ENCODE data around the gene VPS25.

The VPS25 gene

GRCh38 chr17:42809250-42809649 lies 36.0 kb downstream of the VPS25 start:
- H4K20me1 ChIP-seq: no peaks in the 10 kb centered on the region
- TF ChIP-seq Cebpa-rat (IDR thresholded peaks at IDR 0.05): no peak
- H3K27ac ChIP-seq: no peak overlapping the region
- H3K27me3 ChIP-seq: no peaks in the 10 kb centered on the region
- H3K9ac ChIP-seq: no peak overlapping the region
- no peaks in the 10 kb centered on the region for H3K9me3 ChIP-seq
- peaks cover 63% of the 10 kb centered on the region for H3K36me3 ChIP-seq
- H3K4me1 ChIP-seq: no peaks in the 10 kb centered on the region
- no peak overlapping the region for H3K4me2 ChIP-seq
- no peak overlapping the region for H3K4me3 ChIP-seq

GRCh38 chr17:42814633-42815399 lies 41.6 kb downstream of the VPS25 start:
- Histone ChIP-seq H3K27ac (no peak overlapping the region), H3K27me3 (no peaks in the 10 kb centered on the region), H3K36me3 (peaks cover 99% of the 10 kb centered on the region), H3K4me3 (no peak overlapping the region), H3K9me3 (no peaks in the 10 kb centered on the region), H3K4me1 (no peaks in the 10 kb centered on the region), H3K9ac (no peak overlapping the region), H3K4me2 (no peak overlapping the region), H4K20me1 (0 out of 2 replicates have a peak, but pooled peaks cover 4% of the 10 kb centered on the region)
- TF ChIP-seq Cebpa-rat (IDR thresholded peaks at IDR 0.05): no peak

- Histone ChIP-seq H3K9ac (no peak overlapping the region), H3K9me3 (no peaks in the 10 kb centered on the region), H3K27ac (no peak overlapping the region), H4K20me1 (0 out of 2 replicates have a peak, but pooled peaks cover 4% of the 10 kb centered on the region), H3K27me3 (no peaks in the 10 kb centered on the region), H3K4me2 (no peak overlapping the region), H3K4me1 (peaks cover 7% of the 10 kb centered on the region), H3K36me3 (peaks cover 93% of the 10 kb centered on the region), H3K4me3 (no peak overlapping the region)
- no peak for TF ChIP-seq Cebpa-rat (IDR thresholded peaks at IDR 0.05)
Observed at GRCh38 chr17:42817866-42818265, 44.6 kb downstream of the VPS25 start.

- Histone ChIP-seq H4K20me1 (0 out of 2 replicates have a peak, but pooled peaks cover 4% of the 10 kb centered on the region), H3K4me1 (peaks cover 12% of the 10 kb centered on the region), H3K9ac (no peak overlapping the region), H3K4me2 (no peak overlapping the region), H3K9me3 (no peaks in the 10 kb centered on the region), H3K27ac (no peak overlapping the region), H3K27me3 (no peaks in the 10 kb centered on the region), H3K36me3 (peaks cover 88% of the 10 kb centered on the region), H3K4me3 (no peak overlapping the region)
- TF ChIP-seq Cebpa-rat (IDR thresholded peaks at IDR 0.05): no peak
Observed at GRCh38 chr17:42818379-42818778, 45.1 kb downstream of the VPS25 start.

- H3K27ac ChIP-seq: no peak overlapping the region
- H3K9ac ChIP-seq: no peak overlapping the region
- H3K27me3 ChIP-seq: no peaks in the 10 kb centered on the region
- H3K4me1 ChIP-seq: peaks cover 21% of the 10 kb centered on the region
- 0 out of 2 replicates have a peak, but pooled peaks cover 4% of the 10 kb centered on the region for H4K20me1 ChIP-seq
- H3K9me3 ChIP-seq: no peaks in the 10 kb centered on the region
- no peak for TF ChIP-seq Cebpa-rat (IDR thresholded peaks at IDR 0.05)
- no peak overlapping the region for H3K4me3 ChIP-seq
- no peak overlapping the region for H3K4me2 ChIP-seq
- peaks cover 71% of the 10 kb centered on the region for H3K36me3 ChIP-seq
Observed at GRCh38 chr17:42819939-42820535, 46.8 kb downstream of the VPS25 start.

GRCh38 chr17:42821176-42821575 lies 47.9 kb downstream of the VPS25 start:
- Histone ChIP-seq H3K27ac (no peak overlapping the region), H3K4me1 (peaks cover 21% of the 10 kb centered on the region), H4K20me1 (0 out of 2 replicates have a peak, but pooled peaks cover 4% of the 10 kb centered on the region), H3K9me3 (no peaks in the 10 kb centered on the region), H3K27me3 (no peaks in the 10 kb centered on the region), H3K4me3 (no peak overlapping the region), H3K4me2 (no peak overlapping the region), H3K36me3 (peaks cover 60% of the 10 kb centered on the region), H3K9ac (no peak overlapping the region)
- no peak for TF ChIP-seq Cebpa-rat (IDR thresholded peaks at IDR 0.05)

- H3K4me1 ChIP-seq: peaks cover 28% of the 10 kb centered on the region
- H3K4me3 ChIP-seq: no peak overlapping the region
- no peaks in the 10 kb centered on the region for H4K20me1 ChIP-seq
- H3K27ac ChIP-seq: no peak overlapping the region
- H3K36me3 ChIP-seq: no peaks in the 10 kb centered on the region
- TF ChIP-seq Cebpa-rat (IDR thresholded peaks at IDR 0.05): no peak
- no peaks in the 10 kb centered on the region for H3K27me3 ChIP-seq
- no peaks in the 10 kb centered on the region for H3K9me3 ChIP-seq
- no peak overlapping the region for H3K9ac ChIP-seq
- H3K4me2 ChIP-seq: no peak overlapping the region
Observed at GRCh38 chr17:42827472-42827871, 54.2 kb downstream of the VPS25 start.

Data from BLaER1 (cell line).